Effector CD4-positive, alpha-beta T cell (primary cell): ENCODE data around the gene KIN.
"Not testable (repeated sequence)": the region's sequence is repeated elsewhere in the genome, so short reads cannot be mapped to it uniquely, and the experiment has no call there.

ENCODE experiments used
- DNase-seq: peaks from one replicate; pipeline ENCODE4 v3.0.0-alpha.2; 2020
- total RNA-seq: gene quantifications from one replicate; lab custom pipeline; 2026; lab: John Stamatoyannopoulos, UW

The KIN gene
- 19.1 reads per million, percentile 46 among the genes with 10 or more reads in this experiment for total RNA-seq

- peak; percentile 95 for DNase-seq
These were observed at the start of gene KIN, which contains the start of gene ATP5F1C for GRCh38 chr10:7787857-7788638. KIN (minus strand) TSS chr10:7787993; CDS start chr10:7787933, 60 bp downstream. ATP5F1C (plus strand) TSS chr10:7788177; CDS start chr10:7788208, 31 bp downstream.

GRCh38 chr10:7836571-7836970 lies 48.8 kb upstream of the KIN start:
- no peak for DNase-seq

GRCh38 chr10:7834262-7834661 lies 46.5 kb upstream of the KIN start:
- no peak for DNase-seq

GRCh38 chr10:7833210-7833609 lies 45.4 kb upstream of the KIN start:
- DNase-seq: no peak

GRCh38 chr10:7832060-7832459 lies 44.3 kb upstream of the KIN start:
- DNase-seq: no peak

- DNase-seq: no peak
These were observed 41.6 kb upstream of the KIN start for GRCh38 chr10:7829289-7829834.

- DNase-seq: no peak
These were observed 39.2 kb upstream of the KIN start for GRCh38 chr10:7826971-7827370.

GRCh38 chr10:7824251-7824650 lies 36.5 kb upstream of the KIN start:
- DNase-seq: no peak

- DNase-seq: no peak
These were observed 31.3 kb upstream of the KIN start for GRCh38 chr10:7819121-7819460.

- peak; percentile 89 for DNase-seq
These were observed 30.7 kb upstream of the KIN start, which contains the start of gene TAF3 for GRCh38 chr10:7818295-7819120. TAF3 (plus strand) TSS chr10:7818505; CDS start chr10:7818710, 205 bp downstream.

- no peak for DNase-seq
These were observed 30.1 kb upstream of the KIN start for GRCh38 chr10:7817984-7818294.

- DNase-seq: no peak
These were observed 29.8 kb upstream of the KIN start for GRCh38 chr10:7817576-7817975.

- no peak for DNase-seq
These were observed 25.7 kb upstream of the KIN start for GRCh38 chr10:7813481-7813880.

- DNase-seq: not testable (repeated sequence)
These were observed 23.9 kb upstream of the KIN start for GRCh38 chr10:7811743-7812142.

- DNase-seq: no peak
These were observed 23.2 kb upstream of the KIN start for GRCh38 chr10:7811000-7811399.

- no peak for DNase-seq
These were observed 22.6 kb upstream of the KIN start for GRCh38 chr10:7810443-7810842.

- no peak for DNase-seq
These were observed 21.0 kb upstream of the KIN start for GRCh38 chr10:7808686-7809267.

GRCh38 chr10:7804741-7805140 lies 16.9 kb upstream of the KIN start:
- DNase-seq: no peak

- no peak for DNase-seq
These were observed 16.4 kb upstream of the KIN start for GRCh38 chr10:7804216-7804615.

GRCh38 chr10:7802606-7803005 lies 14.8 kb upstream of the KIN start:
- no peak for DNase-seq

GRCh38 chr10:7797582-7797981 lies 9.8 kb upstream of the KIN start:
- DNase-seq: no peak

GRCh38 chr10:7795605-7796004 lies 7.8 kb upstream of the KIN start:
- DNase-seq: no peak
